GM18511 (cell line): ENCODE measurements around the gene ZNF701.
"Not testable (repeated sequence)": the region's sequence is repeated elsewhere in the genome, so short reads cannot be mapped to it uniquely, and the experiment has no call there.

Experiments
- ATAC-seq: cut with Tn5 transposase; IDR thresholded peaks from one replicate; pipeline ENCODE4 v1.9.1; 2021; ENCODE audit warnings: mild to moderate bottlenecking, moderate library complexity; ENCODE audit not compliant: unreplicated experiment

Gene ZNF701

DNA sequence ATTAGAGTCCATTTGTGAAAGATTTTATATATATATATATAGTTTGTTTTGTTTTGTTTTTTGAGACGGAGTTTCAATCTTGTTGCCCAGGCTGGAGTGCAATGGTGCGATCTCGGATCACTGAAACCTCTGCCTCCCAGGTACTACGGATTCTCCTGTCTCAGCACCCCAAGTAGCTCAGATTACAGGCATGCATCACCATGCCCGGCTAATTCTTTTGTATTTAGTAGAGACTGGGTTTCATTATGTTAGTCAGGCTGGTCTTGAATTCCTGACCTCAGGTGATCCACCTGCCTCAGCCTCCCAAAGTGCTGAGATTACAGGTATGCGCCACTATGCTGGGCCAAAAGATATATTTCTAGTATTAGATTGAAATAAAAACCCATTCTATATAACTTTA, 4.0 kb upstream of the ZNF701 start:
- ATAC-seq, result no peak

DNA sequence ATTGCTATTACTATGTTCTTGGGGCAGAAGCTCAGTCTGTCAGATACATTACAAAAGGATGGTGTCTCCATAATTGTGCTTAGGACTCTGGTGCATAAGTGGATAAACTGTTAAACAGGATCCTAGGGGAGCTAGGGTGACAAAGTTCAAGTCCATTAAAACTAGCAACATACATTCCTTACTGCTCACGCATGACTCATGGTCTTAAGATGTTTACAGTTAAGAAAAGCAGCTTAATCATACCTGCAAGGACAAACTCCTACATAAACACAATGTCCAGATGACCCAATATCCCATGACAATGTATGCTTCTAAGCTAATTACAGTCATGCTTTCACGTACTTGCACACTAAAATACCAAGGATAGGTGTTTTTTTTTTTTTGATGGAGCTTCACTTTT, 3.5 kb upstream of the ZNF701 start:
- no peak for ATAC-seq

DNA sequence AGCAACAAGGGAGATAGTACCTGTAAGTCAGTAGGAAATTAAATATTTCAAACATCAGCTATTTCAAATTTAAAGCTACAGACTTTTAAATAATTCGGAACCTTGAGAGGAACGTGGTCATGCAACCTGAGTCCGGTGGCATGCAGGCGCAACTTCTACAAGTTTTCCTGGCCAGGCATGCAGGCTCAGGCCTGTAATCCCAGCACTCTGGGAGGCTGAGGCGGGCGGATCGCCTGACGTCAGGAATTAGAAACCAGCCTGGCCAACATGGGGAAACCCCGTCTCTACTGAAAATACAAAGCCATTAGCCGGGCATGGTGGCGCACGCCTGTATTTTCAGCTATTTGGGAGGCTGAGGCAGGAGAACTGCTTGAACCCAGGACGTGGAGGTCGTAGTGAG, 2.2 kb upstream of the ZNF701 start:
- no peak for ATAC-seq

DNA sequence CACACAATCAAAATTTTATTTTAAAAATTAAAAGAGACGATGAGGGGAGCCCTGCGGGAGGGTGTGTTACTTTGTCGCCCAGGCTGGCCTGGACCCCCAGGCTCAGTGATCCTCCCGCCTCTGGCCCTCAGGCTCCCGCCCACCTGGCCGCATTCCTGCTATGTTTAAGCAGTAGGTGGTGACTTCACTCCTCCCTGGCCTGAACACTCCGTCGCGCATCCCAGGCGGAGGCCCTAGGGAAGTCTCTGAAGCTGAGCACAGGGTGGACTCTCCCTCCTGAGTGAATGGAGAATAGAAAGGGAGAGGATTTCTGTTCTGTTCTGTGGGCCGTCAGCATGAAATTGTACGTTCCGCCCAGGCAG, 468 bp upstream of the ZNF701 start:
- ATAC-seq, result not testable (repeated sequence)

DNA sequence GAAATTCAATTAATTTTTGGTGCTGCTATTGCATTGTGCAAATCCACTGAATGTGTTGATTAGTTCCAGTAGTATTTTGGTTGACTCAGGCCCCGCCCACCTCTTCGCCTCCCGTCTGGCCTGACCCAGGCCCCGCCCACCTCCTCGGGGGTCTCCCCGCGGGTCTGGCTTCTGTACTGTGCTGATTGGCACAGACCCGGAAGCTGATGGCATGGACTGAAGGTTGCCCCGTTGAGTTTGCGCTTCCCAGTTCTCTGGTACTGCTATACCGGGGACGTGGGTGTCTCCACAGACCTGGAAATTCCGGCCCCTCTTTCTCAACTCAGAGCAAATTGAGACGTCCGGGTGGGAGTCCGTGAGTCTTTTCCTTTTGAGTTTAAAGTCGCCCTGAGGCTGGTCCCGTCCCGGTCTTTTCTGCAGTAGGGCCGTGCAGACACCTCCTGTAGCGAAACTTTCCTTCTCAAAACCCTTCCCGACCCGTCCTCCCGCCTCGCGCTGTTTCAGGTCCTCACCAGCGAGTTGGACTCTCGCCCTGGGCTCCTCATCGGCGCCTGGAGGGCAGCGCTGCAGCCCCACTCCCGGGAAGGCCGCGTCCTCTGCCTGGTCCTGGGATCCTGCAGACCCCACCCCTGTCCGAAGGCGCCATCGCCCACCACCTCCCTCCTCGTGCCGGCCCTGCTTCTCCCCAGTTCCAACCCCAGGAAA, 14.8 kb downstream of the ZNF701 start:
- ATAC-seq, result no peak

DNA sequence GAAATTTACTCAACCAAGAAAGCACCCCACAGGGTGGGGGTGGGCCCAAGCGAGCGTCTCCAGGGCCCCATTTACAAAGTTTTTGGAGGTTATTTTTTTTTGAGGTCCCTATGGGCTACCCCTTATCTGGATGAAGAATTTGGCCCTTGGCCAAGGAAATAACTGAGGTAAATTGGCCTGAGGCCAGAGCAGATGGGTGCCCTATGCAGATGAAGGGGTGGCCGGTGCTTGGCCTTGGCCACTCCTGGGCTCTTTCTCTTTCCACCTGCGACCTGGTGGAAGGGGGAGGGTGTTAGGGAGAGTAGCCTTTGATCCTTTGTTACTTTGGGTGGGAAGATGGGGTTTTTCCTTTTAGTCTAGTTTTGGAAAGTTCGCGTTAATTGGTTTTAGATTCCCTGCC, 15.5 kb downstream of the ZNF701 start:
- no peak for ATAC-seq

DNA sequence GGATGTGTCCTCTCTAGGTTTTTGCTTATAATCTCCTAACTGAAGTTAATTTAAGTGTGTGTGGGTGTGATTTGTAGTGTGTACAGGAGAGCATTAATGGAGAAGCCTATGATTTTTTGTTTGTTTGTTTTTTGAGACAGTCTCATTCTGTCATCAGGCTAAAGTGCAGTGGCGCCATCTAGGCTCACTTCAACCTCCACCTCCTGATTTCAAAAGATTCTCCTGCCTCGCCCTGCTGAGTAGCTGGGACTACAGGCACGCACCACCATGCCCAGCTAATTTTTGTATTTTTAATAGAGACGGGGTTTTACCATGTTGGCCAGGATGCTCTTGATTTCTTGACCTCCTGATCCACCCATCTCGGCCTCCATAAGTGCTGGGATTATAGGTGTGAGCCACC, 20.6 kb downstream of the ZNF701 start:
- ATAC-seq, result no peak

DNA sequence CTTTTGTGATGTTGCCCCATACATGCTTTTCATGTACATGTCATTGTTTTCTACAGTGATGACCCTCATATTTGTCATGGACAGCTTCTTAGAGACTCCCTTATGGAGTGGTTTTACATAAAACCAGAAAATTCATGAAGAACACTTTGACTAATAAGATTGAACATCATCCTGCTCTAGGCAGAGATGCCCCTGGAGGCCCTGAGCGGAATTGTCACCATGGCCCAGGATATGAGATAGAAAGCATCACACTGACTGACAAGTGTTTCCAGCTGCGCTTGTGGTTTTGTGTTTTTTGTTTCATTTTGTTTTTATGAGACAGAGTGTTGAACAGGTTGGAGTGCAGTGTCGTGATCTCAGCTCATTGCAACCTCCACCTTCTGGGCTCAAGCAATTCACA, 22.2 kb downstream of the ZNF701 start:
- ATAC-seq, result no peak

DNA sequence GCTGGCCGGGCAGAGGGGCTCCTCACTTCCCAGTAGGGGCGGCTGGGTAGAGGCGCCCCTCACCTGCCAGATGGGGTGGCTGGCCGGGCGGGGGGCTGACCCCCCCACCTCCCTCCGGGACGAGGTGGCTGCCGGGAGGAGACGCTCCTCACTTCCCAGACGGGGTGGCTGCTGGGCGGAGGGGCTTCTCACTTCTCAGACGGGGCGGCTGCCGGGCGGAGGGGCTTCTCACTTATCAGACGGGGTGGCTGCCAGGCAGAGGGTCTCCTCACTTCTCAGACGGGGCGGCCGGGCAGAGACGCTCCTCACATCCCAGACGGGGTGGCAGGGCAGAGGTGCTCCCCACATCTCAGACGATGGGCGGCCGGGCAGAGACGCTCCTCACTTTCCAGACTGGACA, 23.4 kb downstream of the ZNF701 start:
- ATAC-seq, result not testable (repeated sequence)

DNA sequence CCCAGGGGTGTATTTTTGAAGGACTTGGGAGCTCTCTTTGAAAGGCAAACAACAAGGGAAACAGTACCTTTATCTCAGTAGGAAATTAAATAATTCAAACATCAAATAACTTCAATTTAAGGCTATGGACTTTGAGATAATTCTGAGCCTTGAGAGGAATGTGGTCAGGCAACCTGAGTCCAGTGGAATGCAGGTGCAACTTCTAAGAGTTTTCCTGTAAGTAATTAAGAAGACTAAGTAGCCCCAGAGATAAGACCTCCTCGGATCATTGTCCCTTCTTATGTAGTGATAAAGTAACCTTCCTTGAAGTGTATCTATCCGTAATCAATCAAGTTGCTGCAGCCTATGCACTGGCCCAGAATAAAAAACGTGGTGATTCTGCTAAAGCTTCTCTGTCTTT, 29.2 kb downstream of the ZNF701 start:
- no peak for ATAC-seq

DNA sequence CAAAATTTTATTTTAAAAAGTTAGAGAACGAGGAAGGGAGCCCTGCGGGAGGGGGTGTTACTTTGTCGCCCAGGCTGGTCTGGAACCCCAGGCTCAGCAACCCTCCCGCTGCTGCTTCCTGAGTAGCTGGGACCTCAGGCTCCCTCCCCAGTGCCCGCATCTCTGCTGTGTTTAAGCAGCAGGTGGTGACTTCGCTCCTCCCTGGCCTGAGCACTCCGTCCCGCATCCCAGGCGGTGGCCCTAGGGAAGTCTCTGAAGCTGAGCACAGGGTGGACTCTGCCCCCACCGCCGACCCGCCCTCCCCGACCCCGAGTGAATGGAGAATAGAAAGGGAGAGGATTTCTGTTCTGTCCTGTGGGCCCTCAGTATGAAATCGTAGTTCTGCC, 30.5 kb downstream of the ZNF701 start:
- peak; percentile 34 for ATAC-seq

DNA sequence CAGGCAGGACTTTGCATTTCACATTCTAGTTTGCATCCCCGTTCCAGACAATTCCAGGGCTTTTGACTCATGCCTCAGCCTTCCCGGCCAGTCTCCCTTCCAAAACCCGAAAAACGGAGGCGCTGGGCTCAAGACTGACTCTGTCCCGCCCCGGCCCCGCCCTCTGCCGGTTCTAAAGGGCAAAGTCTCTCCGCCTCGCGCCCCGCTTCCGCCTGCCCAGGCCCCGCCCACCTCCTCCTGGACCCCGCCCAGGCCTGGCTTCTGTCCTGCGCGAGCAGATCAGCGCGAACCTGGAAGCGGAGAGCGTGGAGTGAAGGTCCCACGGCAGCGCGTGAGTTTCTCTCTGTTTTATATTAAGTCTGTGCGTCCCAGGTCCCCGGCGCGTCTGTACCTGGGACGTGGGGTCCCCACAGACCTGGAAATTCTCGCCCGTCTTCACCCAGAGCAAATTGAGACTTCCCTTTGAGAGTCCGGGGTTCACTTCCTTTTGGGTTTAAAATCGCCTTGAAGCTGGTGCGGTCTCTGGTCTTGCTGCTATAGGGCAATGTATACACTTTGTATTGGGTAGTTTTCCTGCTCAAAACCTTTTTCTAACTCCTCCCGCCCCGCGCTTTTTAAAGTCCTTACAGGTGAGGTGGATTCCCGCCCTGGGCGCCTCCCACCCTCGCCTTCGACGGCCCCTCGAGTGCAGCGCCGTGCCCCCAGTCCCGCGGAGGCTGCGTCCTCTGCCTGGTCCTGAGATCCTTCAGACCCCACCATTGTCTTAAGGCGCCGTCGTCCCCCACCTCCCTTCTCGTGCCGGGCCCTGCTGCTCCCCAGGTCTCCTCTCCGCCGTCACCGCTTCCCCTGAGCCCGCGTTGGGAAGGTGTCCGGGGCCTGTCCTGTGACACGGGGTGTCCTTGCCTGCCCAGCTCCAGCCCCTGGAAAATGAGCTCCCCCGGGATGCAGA, 31.2 kb downstream of the ZNF701 start:
- peak; percentile 96 for ATAC-seq

DNA sequence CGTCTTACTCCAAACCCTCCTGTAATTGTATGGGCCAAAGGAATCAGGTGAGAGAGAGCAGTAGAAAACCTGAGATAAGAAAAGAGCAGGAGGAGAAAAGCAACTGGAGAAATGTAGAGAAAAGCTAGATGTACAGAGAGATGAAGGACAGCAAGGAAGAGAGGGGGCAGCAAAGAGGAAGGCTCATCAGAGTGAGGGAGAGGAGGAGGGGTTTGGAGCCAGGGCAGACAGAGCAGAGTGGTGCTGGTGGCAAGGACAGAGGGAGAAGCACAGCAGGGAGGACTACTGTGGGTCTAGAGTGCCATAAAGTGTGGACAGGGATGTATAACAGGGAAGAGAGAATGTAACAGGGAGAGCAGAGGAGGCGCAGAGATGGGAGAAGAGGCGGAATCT, 31.9 kb downstream of the ZNF701 start:
- not testable (repeated sequence) for ATAC-seq

DNA sequence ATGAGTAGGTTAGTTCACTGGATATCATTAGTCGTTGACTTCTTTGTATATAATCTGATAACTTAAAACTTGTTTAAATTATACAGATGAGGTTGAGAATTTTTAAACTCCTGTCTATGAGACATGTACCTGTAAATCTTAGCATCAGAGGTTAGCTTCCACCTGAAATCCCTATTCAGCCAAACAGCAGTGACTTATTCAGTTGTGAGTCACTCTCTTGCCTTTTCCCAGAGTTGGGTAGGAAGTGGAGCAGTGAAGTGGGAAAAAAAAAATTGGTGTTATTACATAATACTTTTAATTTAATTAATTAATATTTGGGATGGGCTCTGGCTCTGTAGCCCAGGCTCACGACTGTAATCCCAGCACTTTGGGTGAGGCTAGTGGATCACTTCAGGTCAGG, 32.9 kb downstream of the ZNF701 start:
- no peak for ATAC-seq

DNA sequence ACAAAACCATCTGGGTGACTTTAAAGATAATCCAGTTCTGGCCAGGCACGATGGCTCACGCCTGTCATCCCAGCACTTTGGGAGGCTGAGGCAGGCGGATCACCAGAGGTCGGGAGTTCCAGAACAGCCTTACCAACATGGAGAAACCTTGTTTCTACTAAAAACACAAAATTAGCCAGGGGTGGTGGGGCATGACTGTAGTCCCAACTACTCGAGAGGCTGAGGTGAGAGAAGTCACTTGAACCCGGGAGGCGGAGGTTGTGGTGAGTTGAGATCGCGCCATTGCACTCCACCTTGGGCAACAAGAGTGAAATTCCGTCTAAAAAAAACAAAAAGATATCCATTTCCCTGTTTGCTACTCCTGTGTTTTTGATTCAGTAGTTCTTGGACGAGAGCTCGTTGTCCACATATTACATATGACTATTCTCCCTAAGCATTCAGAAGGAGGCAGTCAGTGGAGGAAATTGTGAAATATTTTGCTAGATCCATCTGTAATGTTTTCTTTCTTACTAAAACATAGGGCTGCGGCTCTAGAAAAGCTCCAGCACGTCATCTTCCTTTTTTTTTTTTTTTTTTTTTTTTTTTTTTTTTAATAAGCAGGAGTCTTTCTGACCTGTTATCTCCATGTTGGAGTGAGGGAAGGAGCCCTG, 33.6 kb downstream of the ZNF701 start:
- no peak for ATAC-seq

DNA sequence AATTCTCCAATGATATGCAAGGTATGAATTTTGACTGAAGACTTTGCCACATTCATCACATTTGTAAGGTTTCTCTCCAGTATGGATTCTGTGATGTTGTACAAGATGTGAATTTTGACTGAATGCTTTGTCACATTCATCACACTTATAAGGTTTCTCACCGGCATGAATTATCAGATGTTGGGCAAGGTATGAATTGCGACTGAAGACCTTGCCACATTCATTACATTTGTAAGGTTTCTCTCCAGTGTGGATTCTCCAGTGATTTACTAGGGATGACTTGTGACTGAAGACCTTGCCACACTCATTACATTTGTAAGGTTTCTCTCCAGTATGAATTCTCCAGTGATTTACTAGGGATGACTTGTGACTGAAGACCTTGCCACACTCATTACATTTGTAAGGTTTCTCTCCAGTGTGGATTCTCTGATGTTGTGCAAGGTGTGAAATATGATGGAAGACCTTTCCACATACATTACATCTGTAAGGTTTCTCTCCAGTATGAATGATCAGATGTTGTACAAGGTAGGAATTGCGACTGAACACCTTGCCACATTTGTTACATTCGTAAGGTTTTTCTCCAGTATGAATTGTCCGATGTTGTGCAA, 43.3 kb downstream of the ZNF701 start:
- no peak for ATAC-seq

DNA sequence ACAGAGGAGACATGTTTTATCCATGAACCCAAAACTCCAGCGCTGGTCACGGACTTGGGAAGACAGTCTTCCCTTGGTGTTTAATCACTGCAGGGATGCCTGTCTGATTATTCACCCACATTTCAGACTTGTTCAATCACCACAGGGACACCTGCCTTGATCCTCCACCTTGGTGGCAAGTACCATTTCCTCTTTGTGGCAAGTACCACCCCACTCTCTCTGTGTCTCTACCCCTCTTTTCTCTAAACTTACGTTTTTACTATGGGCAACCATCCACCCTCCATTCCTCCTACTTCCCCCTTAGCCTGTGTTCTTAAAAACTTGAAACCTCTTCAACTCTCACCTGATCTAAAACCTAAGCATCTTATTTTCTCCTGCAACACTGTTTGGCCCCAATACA, 51.3 kb downstream of the ZNF701 start:
- ATAC-seq, result no peak

DNA sequence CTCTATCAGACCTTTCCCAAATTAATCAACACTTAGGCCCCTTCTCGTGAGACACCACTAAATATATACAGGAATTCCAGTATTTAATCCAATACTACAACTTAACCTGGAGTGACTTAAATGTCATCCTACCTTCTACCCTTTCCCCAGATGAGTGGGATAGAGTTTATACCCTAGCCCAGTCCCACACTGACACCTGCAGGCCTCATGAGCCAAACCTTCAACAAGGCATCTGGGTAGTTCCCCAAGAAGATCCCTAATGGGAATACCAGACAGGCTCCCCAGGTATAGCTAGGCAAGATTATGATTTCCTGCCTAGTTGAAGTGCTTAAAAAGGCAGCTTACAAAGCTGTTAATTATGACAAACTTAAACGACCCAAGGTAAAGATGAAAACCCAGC, 52.2 kb downstream of the ZNF701 start:
- no peak for ATAC-seq

DNA sequence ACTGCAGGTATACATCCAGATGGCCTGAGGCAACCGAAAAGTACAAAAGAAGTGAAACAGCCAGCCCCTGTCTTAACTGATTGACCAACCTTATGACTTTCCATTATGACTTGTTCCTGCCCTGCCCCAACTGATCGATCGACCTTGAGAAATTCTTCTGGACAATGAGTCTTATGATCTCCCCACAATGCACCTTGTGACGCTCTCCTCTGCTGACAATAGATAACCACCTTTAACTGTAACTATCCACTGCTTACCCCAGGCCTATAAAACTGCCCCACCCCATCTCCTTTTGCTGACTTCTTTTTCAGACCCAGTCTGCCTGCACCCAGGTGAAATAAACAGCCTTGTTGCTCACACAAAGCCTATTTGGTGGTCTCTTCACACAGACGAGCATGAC, 56.8 kb downstream of the ZNF701 start:
- no peak for ATAC-seq

DNA sequence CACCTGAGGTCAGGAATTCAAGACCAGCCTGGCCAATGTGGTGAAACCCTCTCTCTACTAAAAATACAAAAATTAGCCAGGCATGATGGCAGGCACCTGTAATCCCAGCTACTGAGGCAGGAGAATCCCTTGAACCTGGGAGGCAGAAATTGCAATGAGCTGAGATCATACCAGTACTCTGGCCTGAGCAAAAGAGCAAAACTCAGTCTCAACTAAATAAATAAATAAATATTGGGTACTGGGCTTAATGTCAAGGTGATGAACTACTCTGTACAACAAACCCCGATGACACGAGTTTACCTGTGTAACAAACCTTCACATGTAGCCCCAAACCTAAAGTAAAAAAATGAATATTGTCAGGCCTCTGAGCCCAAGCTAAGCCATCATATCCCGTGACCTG, 57.4 kb downstream of the ZNF701 start:
- not testable (repeated sequence) for ATAC-seq

DNA sequence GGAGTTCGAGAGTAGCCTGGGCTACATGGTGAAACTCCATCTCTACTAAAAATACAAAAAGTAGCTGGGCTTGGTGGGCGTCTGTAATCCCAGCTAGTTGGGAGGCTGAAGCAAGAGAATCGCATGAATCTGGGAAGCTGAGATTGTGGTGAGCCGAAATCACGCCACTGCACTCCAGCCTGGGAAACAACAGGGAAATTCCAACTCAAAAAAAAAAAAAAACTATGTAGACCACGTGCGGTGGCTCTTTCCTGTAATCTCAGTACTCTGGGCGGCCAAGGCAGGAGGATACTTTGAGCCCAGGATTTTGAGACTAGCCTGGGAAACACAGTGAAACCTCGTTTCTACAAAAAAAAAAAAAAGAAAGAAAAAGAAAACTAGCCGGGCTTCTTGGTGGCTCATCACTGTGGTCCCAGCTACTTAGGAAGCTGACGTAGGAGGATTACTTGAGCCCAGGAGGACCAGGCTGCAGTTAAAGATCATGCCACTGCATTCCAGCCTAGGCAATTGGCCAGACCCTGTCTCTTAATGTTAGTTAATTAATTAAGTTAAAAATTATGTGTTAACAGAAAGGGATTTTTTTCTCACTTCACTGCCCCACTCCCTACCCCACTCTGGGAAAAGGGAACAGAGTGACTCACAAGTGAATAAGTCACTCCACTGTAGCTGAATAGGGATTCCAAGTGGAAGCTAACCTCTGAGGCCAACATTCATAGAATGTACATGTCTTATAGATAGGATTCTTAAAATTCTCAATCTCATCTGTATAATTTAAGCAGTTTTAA, 65.9 kb downstream of the ZNF701 start:
- ATAC-seq, result no peak
